ENCODE data around the gene TMEM87A. TPM values are rescaled to one million over a fixed set of nuclear protein-coding genes. Genes with fewer than 3 reads are reported as not detected.

Gene TMEM87A
- total RNA-seq, 2 donors from 2014 or later = 39.8 to 94.4 TPM

GRCh38 chr15:42185801-42186200, 87.4 kb downstream of the TMEM87A start:
- no peak for DNase-seq (ENCODE audit: low spot score)
- H3K4me3 ChIP-seq = no peak overlapping the region

GRCh38 chr15:42184736-42185135, 88.5 kb downstream of the TMEM87A start:
- peaks cover 58% of the 10 kb centered on the region for H3K36me3 ChIP-seq
- no peak overlapping the region for H3K27ac ChIP-seq
- H3K4me1 ChIP-seq (ENCODE audit: control insufficient read depth in 1 of 2, low read depth in 2 of 2) = no peaks in the 10 kb centered on the region
- no peak for TF ChIP-seq CTCF (IDR thresholded peaks at IDR 0.05)
- H3K9me3 ChIP-seq = no peaks in the 10 kb centered on the region
- H3K27me3 ChIP-seq (replicated peaks; ENCODE audit: insufficient read depth) = no peaks in the 10 kb centered on the region
- ATAC-seq (ENCODE audit: insufficient number of reproducible peaks, low FRiP score, low read depth) (no peak), DNase-seq (ENCODE audit: low spot score) (no peak)
- no peak overlapping the region for H3K4me3 ChIP-seq

More at GRCh38 chr15:42185801-42186200, 87.4 kb downstream of the TMEM87A start:
- peaks cover 68% of the 10 kb centered on the region for H3K36me3 ChIP-seq
- no peaks in the 10 kb centered on the region for H3K27me3 ChIP-seq (replicated peaks; ENCODE audit: insufficient read depth)
- no peak for ATAC-seq (ENCODE audit: insufficient number of reproducible peaks, low FRiP score, low read depth)
- H3K4me1 ChIP-seq (ENCODE audit: control insufficient read depth in 1 of 2, low read depth in 2 of 2) = no peaks in the 10 kb centered on the region
- no peak for TF ChIP-seq CTCF (IDR thresholded peaks at IDR 0.05)
- no peak overlapping the region for H3K27ac ChIP-seq
- H3K9me3 ChIP-seq = no peaks in the 10 kb centered on the region

- no peaks in the 10 kb centered on the region for H3K4me1 ChIP-seq (ENCODE audit: control insufficient read depth in 1 of 2, low read depth in 2 of 2)
- ATAC-seq (ENCODE audit: insufficient number of reproducible peaks, low FRiP score, low read depth) (no peak), DNase-seq (ENCODE audit: low spot score) (no peak)
- no peaks in the 10 kb centered on the region for H3K27me3 ChIP-seq (replicated peaks; ENCODE audit: insufficient read depth)
- H3K4me3 ChIP-seq = no peak overlapping the region
- no peaks in the 10 kb centered on the region for H3K9me3 ChIP-seq
- H3K27ac ChIP-seq = no peak overlapping the region
- no peak for TF ChIP-seq CTCF (IDR thresholded peaks at IDR 0.05)
- H3K36me3 ChIP-seq = peaks cover 58% of the 10 kb centered on the region
Observed at GRCh38 chr15:42184296-42184695, 88.9 kb downstream of the TMEM87A start.

- DNase-seq (ENCODE audit: low spot score) (no peak), ATAC-seq (ENCODE audit: insufficient number of reproducible peaks, low FRiP score, low read depth) (no peak)
- Histone ChIP-seq H3K4me1 (ENCODE audit: control insufficient read depth in 1 of 2, low read depth in 2 of 2) (no peaks in the 10 kb centered on the region), H3K27ac (no peak overlapping the region), H3K9me3 (no peaks in the 10 kb centered on the region), H3K27me3 (replicated peaks; ENCODE audit: insufficient read depth) (no peaks in the 10 kb centered on the region), H3K36me3 (peaks cover 57% of the 10 kb centered on the region), H3K4me3 (no peak overlapping the region)
- TF ChIP-seq CTCF (IDR thresholded peaks at IDR 0.05) = no peak
Observed at GRCh38 chr15:42182961-42183360, 90.3 kb downstream of the TMEM87A start.

GRCh38 chr15:42182328-42182886, 90.8 kb downstream of the TMEM87A start:
- H3K27ac ChIP-seq = no peak overlapping the region
- ATAC-seq (ENCODE audit: insufficient number of reproducible peaks, low FRiP score, low read depth) (no peak), DNase-seq (ENCODE audit: low spot score) (no peak)
- H3K27me3 ChIP-seq (replicated peaks; ENCODE audit: insufficient read depth) = no peaks in the 10 kb centered on the region
- no peaks in the 10 kb centered on the region for H3K9me3 ChIP-seq
- no peak for TF ChIP-seq CTCF (IDR thresholded peaks at IDR 0.05)
- H3K4me1 ChIP-seq (ENCODE audit: control insufficient read depth in 1 of 2, low read depth in 2 of 2) = no peaks in the 10 kb centered on the region
- H3K4me3 ChIP-seq = no peak overlapping the region
- H3K36me3 ChIP-seq = peaks cover 55% of the 10 kb centered on the region

Measured in thoracic aorta (tissue), 2 donors.